ENCODE results near the gene BFSP2. TPM values are rescaled to one million over a fixed set of nuclear protein-coding genes. Genes with fewer than 3 reads are reported as not detected.

The BFSP2 gene
- total and polyA plus RNA-seq, 2 experiments from 2014 or later = not detected

GRCh38 chr3:133467780-133468179 is 67.9 kb downstream of the BFSP2 start:
- Histone ChIP-seq H3K27ac (no peak overlapping the region), H3K27me3 (no peaks in the 10 kb centered on the region), H2AFZ (no peak overlapping the region), H3K4me3 (no peak overlapping the region), H4K20me1 (ENCODE audit: insufficient read depth, poor library complexity, severe bottlenecking) (no peaks in the 10 kb centered on the region), H3K9me3 (ENCODE audit: low read depth) (no peaks in the 10 kb centered on the region), H3K36me3 (replicated peaks; ENCODE audit: insufficient read depth, low read depth) (no peaks in the 10 kb centered on the region), H3K4me2 (no peak overlapping the region), H3K4me1 (ENCODE audit: insufficient read depth) (no peaks in the 10 kb centered on the region), H3K9me2 (replicated peaks; ENCODE audit: insufficient read depth) (no peaks in the 10 kb centered on the region), H3K79me2 (no peaks in the 10 kb centered on the region)
- DNase-seq (ENCODE audit: low spot score) = no peak
- 92% methylated on average over 2 of the region's 2 CpGs for WGBS (ENCODE audit: low lambda C conversion rate, missing lambda C conversion rate)
- TF ChIP-seq, protein P1, sequence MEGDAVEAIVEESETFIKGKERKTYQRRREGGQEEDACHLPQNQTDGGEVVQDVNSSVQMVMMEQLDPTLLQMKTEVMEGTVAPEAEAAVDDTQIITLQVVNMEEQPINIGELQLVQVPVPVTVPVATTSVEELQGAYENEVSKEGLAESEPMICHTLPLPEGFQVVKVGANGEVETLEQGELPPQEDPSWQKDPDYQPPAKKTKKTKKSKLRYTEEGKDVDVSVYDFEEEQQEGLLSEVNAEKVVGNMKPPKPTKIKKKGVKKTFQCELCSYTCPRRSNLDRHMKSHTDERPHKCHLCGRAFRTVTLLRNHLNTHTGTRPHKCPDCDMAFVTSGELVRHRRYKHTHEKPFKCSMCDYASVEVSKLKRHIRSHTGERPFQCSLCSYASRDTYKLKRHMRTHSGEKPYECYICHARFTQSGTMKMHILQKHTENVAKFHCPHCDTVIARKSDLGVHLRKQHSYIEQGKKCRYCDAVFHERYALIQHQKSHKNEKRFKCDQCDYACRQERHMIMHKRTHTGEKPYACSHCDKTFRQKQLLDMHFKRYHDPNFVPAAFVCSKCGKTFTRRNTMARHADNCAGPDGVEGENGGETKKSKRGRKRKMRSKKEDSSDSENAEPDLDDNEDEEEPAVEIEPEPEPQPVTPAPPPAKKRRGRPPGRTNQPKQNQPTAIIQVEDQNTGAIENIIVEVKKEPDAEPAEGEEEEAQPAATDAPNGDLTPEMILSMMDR (IDR thresholded peaks at IDR 0.05; ENCODE audit: poor library complexity) = no peak
- TF ChIP-seq EZH2phosphoT487 (IDR thresholded peaks at IDR 0.05; ENCODE audit: low read depth, severe bottlenecking, unreplicated experiment) = no peak

DNA sequence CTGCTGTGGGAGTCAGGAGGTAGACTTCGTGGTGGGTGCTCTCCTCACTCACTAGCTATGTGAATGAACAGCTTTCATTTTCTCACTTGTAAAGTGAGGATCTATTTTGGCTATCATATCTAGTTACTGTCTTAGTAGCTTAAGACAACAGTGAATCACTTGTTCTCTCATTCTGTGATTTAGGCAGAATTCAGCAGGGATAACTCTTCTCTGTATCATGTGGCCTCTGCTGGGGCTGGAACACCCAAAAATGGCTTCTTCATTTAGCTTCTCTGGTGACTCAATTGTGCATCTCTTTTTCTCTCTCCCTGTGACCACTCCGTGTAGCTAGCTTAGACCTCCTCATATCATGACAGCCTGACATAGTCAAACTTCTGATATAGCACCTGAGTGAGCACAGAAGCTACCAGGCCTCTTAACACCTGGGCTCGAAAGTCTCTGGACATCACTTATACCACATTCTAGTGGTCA is 68.4 kb downstream of the BFSP2 start:
- TF ChIP-seq, protein P1 (IDR thresholded peaks at IDR 0.05; ENCODE audit: poor library complexity) = no peak
- TF ChIP-seq EZH2phosphoT487 (IDR thresholded peaks at IDR 0.05; ENCODE audit: low read depth, severe bottlenecking, unreplicated experiment) (no peak), EZH2 (IDR thresholded peaks at IDR 0.05; ENCODE audit: borderline replicate concordance) (no peak)
- no peak for DNase-seq (ENCODE audit: low spot score)
- H3K36me3 ChIP-seq (replicated peaks; ENCODE audit: insufficient read depth, low read depth) = no peaks in the 10 kb centered on the region
- H3K9me3 ChIP-seq (ENCODE audit: low read depth) = no peaks in the 10 kb centered on the region
- no peaks in the 10 kb centered on the region for H3K27me3 ChIP-seq
- no peak overlapping the region for H2AFZ ChIP-seq
- no peak overlapping the region for H3K4me3 ChIP-seq
- no peak overlapping the region for H3K27ac ChIP-seq
- H3K9me2 ChIP-seq (replicated peaks; ENCODE audit: insufficient read depth) = no peaks in the 10 kb centered on the region
- 78% methylated on average over 3 of the region's 3 CpGs for WGBS (ENCODE audit: low lambda C conversion rate, missing lambda C conversion rate)
- no peak overlapping the region for H3K4me2 ChIP-seq
- no peaks in the 10 kb centered on the region for H3K79me2 ChIP-seq
- H4K20me1 ChIP-seq (ENCODE audit: insufficient read depth, poor library complexity, severe bottlenecking) = no peaks in the 10 kb centered on the region
- no peaks in the 10 kb centered on the region for H3K4me1 ChIP-seq (ENCODE audit: insufficient read depth)

DNA sequence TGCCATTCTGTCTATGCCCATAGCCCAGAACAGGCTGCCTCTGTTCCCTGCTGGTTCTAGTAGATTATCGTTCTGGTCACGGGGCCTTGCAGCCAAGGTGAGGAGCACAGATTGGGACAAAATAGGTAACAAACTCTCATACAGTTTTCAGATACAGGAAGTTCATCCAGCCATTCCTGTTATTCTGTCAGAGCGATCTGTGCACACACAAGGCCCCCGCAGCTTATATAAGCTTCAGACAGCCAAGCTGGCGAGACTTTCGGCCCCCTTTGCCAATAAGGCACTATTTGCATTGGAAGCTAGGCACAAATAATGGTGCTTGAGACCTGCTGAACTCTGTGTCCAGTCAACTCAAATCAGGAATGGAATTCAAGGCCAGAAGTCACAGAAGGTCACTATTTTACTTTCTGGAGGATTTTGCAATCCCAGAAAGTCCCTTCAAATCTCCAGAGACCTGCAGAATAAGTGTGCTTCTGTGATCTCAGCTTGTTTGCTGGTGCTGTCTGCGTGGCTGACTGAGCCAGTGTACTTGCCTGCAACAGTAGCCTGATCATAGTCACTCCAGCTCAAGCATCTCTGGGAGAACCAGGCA is 69.4 kb downstream of the BFSP2 start:
- H3K4me1 ChIP-seq (ENCODE audit: insufficient read depth) = peaks cover 4% of the 10 kb centered on the region
- no peaks in the 10 kb centered on the region for H3K36me3 ChIP-seq (replicated peaks; ENCODE audit: insufficient read depth, low read depth)
- no peak overlapping the region for H2AFZ ChIP-seq
- no peak overlapping the region for H3K4me3 ChIP-seq
- TF ChIP-seq EZH2phosphoT487 (IDR thresholded peaks at IDR 0.05; ENCODE audit: low read depth, severe bottlenecking, unreplicated experiment) (no peak), EZH2 (IDR thresholded peaks at IDR 0.05; ENCODE audit: borderline replicate concordance) (no peak)
- TF ChIP-seq, protein P1 (IDR thresholded peaks at IDR 0.05; ENCODE audit: poor library complexity) = no peak
- no peak for DNase-seq (ENCODE audit: low spot score)
- no peaks in the 10 kb centered on the region for H3K9me2 ChIP-seq (replicated peaks; ENCODE audit: insufficient read depth)
- H3K27ac ChIP-seq = no peak overlapping the region
- no peaks in the 10 kb centered on the region for H3K9me3 ChIP-seq (ENCODE audit: low read depth)
- H3K79me2 ChIP-seq = no peaks in the 10 kb centered on the region
- H4K20me1 ChIP-seq (ENCODE audit: insufficient read depth, poor library complexity, severe bottlenecking) = no peaks in the 10 kb centered on the region
- H3K4me2 ChIP-seq = no peak overlapping the region
- WGBS (ENCODE audit: low lambda C conversion rate, missing lambda C conversion rate) = 79% methylated on average over 7 of the region's 7 CpGs
- H3K27me3 ChIP-seq = no peaks in the 10 kb centered on the region
